ENCODE results near the gene UBE2U. TPM values are rescaled to one million over a fixed set of nuclear protein-coding genes. Genes with fewer than 3 reads are reported as not detected.

UBE2U gene
- total RNA-seq, 2 donors from 2014 or later, result not detected

- H3K27me3 ChIP-seq (ENCODE audit: control insufficient read depth, insufficient read depth, low read length, poor library complexity, severe bottlenecking), result no peaks in the 10 kb centered on the region
- Mint-ChIP-seq H3K27ac (peak overlapping the region; percentile 67), H3K27me3 (ENCODE audit: insufficient read depth) (no peaks in the 10 kb centered on the region), H3K36me3 (ENCODE audit: low read depth) (peaks cover 61% of the 10 kb centered on the region), H3K4me1 (peaks cover 26% of the 10 kb centered on the region), H3K4me3 (no peak overlapping the region), H3K9me3 (no peaks in the 10 kb centered on the region)
- 82% methylated on average over 5 to 6 of the region's 6 CpGs for WGBS, 2 experiments (ENCODE audit: insufficient coverage in 1 of 2, insufficient read length in 1 of 2)
- peaks cover 35% of the 10 kb centered on the region for H3K36me3 ChIP-seq (ENCODE audit: control insufficient read depth, insufficient read depth, low read length)
- no peak for DNase-seq
- H3K9ac ChIP-seq (ENCODE audit: extremely low read depth, low read length, poor library complexity, severe bottlenecking), result no peak overlapping the region
- peaks cover 19% of the 10 kb centered on the region for H3K4me1 ChIP-seq (ENCODE audit: control insufficient read depth, insufficient read depth, low read length)
- no peak overlapping the region for H3K27ac ChIP-seq (ENCODE audit: low read depth, low read length)
- no peak overlapping the region for H3K4me3 ChIP-seq (ENCODE audit: low read length)
- peaks cover 6% of the 10 kb centered on the region for H3K9me3 ChIP-seq (ENCODE audit: control insufficient read depth, low read length)
- TF ChIP-seq CTCF (conservative IDR thresholded peaks at IDR 0.05), result no peak
Measured at GRCh38 chr1:64162151-64162550, 41.3 kb upstream of the UBE2U start.

GRCh38 chr1:64162804-64163203, 40.6 kb upstream of the UBE2U start:
- TF ChIP-seq CTCF (conservative IDR thresholded peaks at IDR 0.05), result no peak
- Mint-ChIP-seq H3K4me3 (no peak overlapping the region), H3K27ac (no peak overlapping the region), H3K36me3 (ENCODE audit: low read depth) (peaks cover 65% of the 10 kb centered on the region), H3K9me3 (no peaks in the 10 kb centered on the region), H3K4me1 (peaks cover 26% of the 10 kb centered on the region), H3K27me3 (ENCODE audit: insufficient read depth) (no peaks in the 10 kb centered on the region)
- H3K4me1 ChIP-seq (ENCODE audit: control insufficient read depth, insufficient read depth, low read length), result peaks cover 19% of the 10 kb centered on the region
- H3K27ac ChIP-seq (ENCODE audit: low read depth, low read length), result no peak overlapping the region
- H3K9me3 ChIP-seq (ENCODE audit: control insufficient read depth, low read length), result peaks cover 8% of the 10 kb centered on the region
- H3K27me3 ChIP-seq (ENCODE audit: control insufficient read depth, insufficient read depth, low read length, poor library complexity, severe bottlenecking), result no peaks in the 10 kb centered on the region
- peaks cover 42% of the 10 kb centered on the region for H3K36me3 ChIP-seq (ENCODE audit: control insufficient read depth, insufficient read depth, low read length)
- H3K4me3 ChIP-seq (ENCODE audit: low read length), result no peak overlapping the region
- 100% methylated on average over 1 of the region's 1 CpG; no CpG with 5 or more reads in 1 of the 2 experiments for WGBS, 2 experiments (ENCODE audit: insufficient coverage in 1 of 2, insufficient read length in 1 of 2)
- no peak for DNase-seq
- no peak overlapping the region for H3K9ac ChIP-seq (ENCODE audit: extremely low read depth, low read length, poor library complexity, severe bottlenecking)

- H3K27me3 ChIP-seq (ENCODE audit: control insufficient read depth, insufficient read depth, low read length, poor library complexity, severe bottlenecking), result no peaks in the 10 kb centered on the region
- H3K27ac Mint-ChIP-seq, result no peak overlapping the region
- peaks cover 26% of the 10 kb centered on the region for H3K4me1 Mint-ChIP-seq
- no peak overlapping the region for H3K4me3 ChIP-seq (ENCODE audit: low read length)
- TF ChIP-seq CTCF (conservative IDR thresholded peaks at IDR 0.05), result no peak
- H3K27me3 Mint-ChIP-seq (ENCODE audit: insufficient read depth), result no peaks in the 10 kb centered on the region
- peaks cover 19% of the 10 kb centered on the region for H3K4me1 ChIP-seq (ENCODE audit: control insufficient read depth, insufficient read depth, low read length)
- peaks cover 14% of the 10 kb centered on the region for H3K9me3 ChIP-seq (ENCODE audit: control insufficient read depth, low read length)
- WGBS, 2 experiments (ENCODE audit: insufficient coverage in 1 of 2, insufficient read length in 1 of 2), result 88 to 90% methylated on average over 4 of the region's 4 CpGs
- H3K36me3 Mint-ChIP-seq (ENCODE audit: low read depth), result peaks cover 68% of the 10 kb centered on the region
- peaks cover 45% of the 10 kb centered on the region for H3K36me3 ChIP-seq (ENCODE audit: control insufficient read depth, insufficient read depth, low read length)
- no peak overlapping the region for H3K9ac ChIP-seq (ENCODE audit: extremely low read depth, low read length, poor library complexity, severe bottlenecking)
- no peak overlapping the region for H3K27ac ChIP-seq (ENCODE audit: low read depth, low read length)
- H3K4me3 Mint-ChIP-seq, result no peak overlapping the region
- peaks cover under 1% of the 10 kb centered on the region for H3K9me3 Mint-ChIP-seq
- no peak for DNase-seq
Measured at GRCh38 chr1:64163431-64163830, 40.0 kb upstream of the UBE2U start.

Measured in endodermal cell (in vitro differentiated cells).